GM12892 (cell line): ENCODE results near the gene BMERB1.

Source experiments
- POLR2A ChIP-seq: IDR thresholded peaks from 2 replicates; pipeline ENCODE4 v1.6.1; 2011; ENCODE audit warnings: low read depth, low read length, control low read depth
- POLR2AphosphoS5 ChIP-seq: IDR thresholded peaks from 2 replicates; pipeline ENCODE4 v1.6.1; 2011; ENCODE audit warnings: low read depth, low read length, control low read depth

GRCh38 chr16:15532825-15533224 is 98.4 kb downstream of the BMERB1 start:
- TF ChIP-seq POLR2A (no peak), POLR2AphosphoS5 (no peak)
